Stomach (tissue), 4 donors: ENCODE data around the gene G2E3.

Experiments used
- EP300 ChIP-seq: sonication (generic); formaldehyde crosslinking; IDR thresholded peaks from one replicate; pipeline ENCODE4 v1.6.1; 2017; ENCODE audit warnings: antibody characterized with exemption
- POLR2A ChIP-seq, 4 donors: fragments of 450-650 bp; IDR thresholded peaks; one replicate each; pipeline ENCODE4 v1.6.1; 2016; ENCODE audit warnings: antibody characterized with exemption in 4 of 4, control low read depth in 2 of 4, mild to moderate bottlenecking in 1 of 4, moderate library complexity in 1 of 4
- POLR2AphosphoS5 ChIP-seq, 3 donors: sonication (generic); formaldehyde crosslinking; IDR thresholded peaks; one replicate each; pipeline ENCODE4 v1.6.1; 2016; ENCODE audit warnings: antibody characterized with exemption in 3 of 3
- TF ChIP-seq, protein P1 (sequence below), 7 experiments: fragments of 450-650 bp in 4 of 7; fragments of 200-600 bp in 3 of 7; sonication (generic) in 3 of 7; IDR thresholded peaks; one replicate each; pipeline ENCODE4 v1.5.1; 2016 to 2019; ENCODE audit warnings: antibody characterized with exemption in 7 of 7, control low read depth in 2 of 7, mild to moderate bottlenecking in 1 of 7

DNA sequence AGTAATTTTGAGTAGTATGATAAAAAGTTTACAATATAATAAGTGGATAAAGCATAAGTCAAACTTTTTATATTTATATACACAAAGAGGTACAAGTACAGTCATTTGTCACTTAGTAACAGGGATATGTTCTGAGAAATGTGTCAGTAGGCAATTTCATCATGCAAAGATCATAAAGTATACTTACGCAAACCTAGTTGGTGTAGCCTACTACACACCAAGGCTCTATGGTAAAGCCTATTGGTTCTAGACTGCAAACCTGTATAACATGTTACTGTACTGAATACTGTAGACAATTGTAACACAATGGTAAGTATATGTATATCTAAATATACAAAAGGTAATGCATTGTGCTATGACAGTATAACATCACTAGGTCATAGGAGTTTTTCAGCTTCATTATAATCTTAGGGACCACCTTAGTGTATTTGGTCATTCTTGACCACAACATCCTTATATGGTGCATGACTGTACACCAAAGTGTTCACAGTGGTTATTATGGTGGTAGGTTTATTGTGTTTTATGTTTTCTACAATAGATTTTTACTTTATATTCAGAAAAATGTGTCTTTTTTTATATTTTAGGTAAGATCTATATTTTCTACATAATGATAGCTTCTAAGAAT lies 48.3 kb downstream of the G2E3 start:
- TF ChIP-seq, protein P1, sequence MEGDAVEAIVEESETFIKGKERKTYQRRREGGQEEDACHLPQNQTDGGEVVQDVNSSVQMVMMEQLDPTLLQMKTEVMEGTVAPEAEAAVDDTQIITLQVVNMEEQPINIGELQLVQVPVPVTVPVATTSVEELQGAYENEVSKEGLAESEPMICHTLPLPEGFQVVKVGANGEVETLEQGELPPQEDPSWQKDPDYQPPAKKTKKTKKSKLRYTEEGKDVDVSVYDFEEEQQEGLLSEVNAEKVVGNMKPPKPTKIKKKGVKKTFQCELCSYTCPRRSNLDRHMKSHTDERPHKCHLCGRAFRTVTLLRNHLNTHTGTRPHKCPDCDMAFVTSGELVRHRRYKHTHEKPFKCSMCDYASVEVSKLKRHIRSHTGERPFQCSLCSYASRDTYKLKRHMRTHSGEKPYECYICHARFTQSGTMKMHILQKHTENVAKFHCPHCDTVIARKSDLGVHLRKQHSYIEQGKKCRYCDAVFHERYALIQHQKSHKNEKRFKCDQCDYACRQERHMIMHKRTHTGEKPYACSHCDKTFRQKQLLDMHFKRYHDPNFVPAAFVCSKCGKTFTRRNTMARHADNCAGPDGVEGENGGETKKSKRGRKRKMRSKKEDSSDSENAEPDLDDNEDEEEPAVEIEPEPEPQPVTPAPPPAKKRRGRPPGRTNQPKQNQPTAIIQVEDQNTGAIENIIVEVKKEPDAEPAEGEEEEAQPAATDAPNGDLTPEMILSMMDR (IDR thresholded peaks at IDR 0.05), result no peak
- TF ChIP-seq POLR2AphosphoS5 (IDR thresholded peaks at IDR 0.05) (no peak), EP300 (no peak), POLR2A (IDR thresholded peaks at IDR 0.05) (no peak)
